Fibroblast of lung (primary cell): ENCODE results near the gene LUZP4. TPM values are rescaled to one million over a fixed set of nuclear protein-coding genes. Genes with fewer than 3 reads are reported as not detected.

Source experiments
- polyA plus RNA-seq, 2 donors: library from polyadenylated mRNA; depleted of rRNA in 1 of 2; stranded (reverse) in 1 of 2; unstranded in 1 of 2; fragments of >200 nt; gene quantifications; 2 replicates each; pipeline ENCODE4 v1.2.1, GENCODE V29; 2011 to 2012; ENCODE audit warnings: missing spikeins in 1 of 2
- total RNA-seq: library from RNA; depleted of rRNA; stranded (reverse); fragments of >200 nt; gene quantifications from 2 replicates; pipeline ENCODE4 v1.2.1, GENCODE V29; 2014

LUZP4 gene
- total and polyA plus RNA-seq, 2 donors (not counting 1 experiment from before 2014, with no cell fraction given): not detected

Other genes starting within 250 kb of the LUZP4 start
- gene RBMXL3, start 100.3 kb upstream of the LUZP4 start, total RNA-seq: not detected in 2 replicates
- not detected in 2 replicates for gene RBMXL3, start 100.3 kb upstream of the LUZP4 start, polyA plus RNA-seq
- 12.8 and 19.5 TPM in 2 replicates for gene LRCH2, start 55.6 kb upstream of the LUZP4 start, total RNA-seq
- 7.0 and 7.9 TPM in 2 replicates for gene LRCH2, start 55.6 kb upstream of the LUZP4 start, polyA plus RNA-seq